Astrocyte (in vitro differentiated cells and primary cell): ENCODE data around the gene APOC3. TPM values are rescaled to one million over a fixed set of nuclear protein-coding genes. Genes with fewer than 3 reads are reported as not detected.

ENCODE experiments used
- DNase-seq: peaks from one replicate; pipeline ENCODE4 v3.0.0-alpha.2; 2010; ENCODE audit warnings: low read depth
- FAIRE-seq: peaks from 2 replicates; lab custom pipeline; 2011; peaks lifted over from hg19 to GRCh38; lab: Jason Lieb, UNC
- H2AFZ ChIP-seq: 2 replicates; pipeline ENCODE4 v1.6.0; 2012; ENCODE audit warnings: low read depth, low read length, inconsistent platforms
- H3K27ac ChIP-seq: 2 replicates; pipeline ENCODE4 v1.5.1; 2011; ENCODE audit warnings: low read depth, low read length, inconsistent platforms
- H3K27me3 ChIP-seq: 2 replicates; pipeline ENCODE4 v1.6.0; 2011; ENCODE audit warnings: low read length, inconsistent platforms; ENCODE audit not compliant: insufficient read depth
- H3K36me3 ChIP-seq: 2 replicates; pipeline ENCODE4 v1.5.1; 2011; ENCODE audit warnings: low read length, inconsistent platforms; ENCODE audit not compliant: insufficient read depth
- H3K4me1 ChIP-seq: 2 replicates; pipeline ENCODE4 v1.5.1; 2011; ENCODE audit warnings: low read length, inconsistent platforms; ENCODE audit not compliant: insufficient read depth
- H3K4me2 ChIP-seq: 2 replicates; pipeline ENCODE4 v1.6.0; 2012; ENCODE audit warnings: low read length, inconsistent platforms
- H3K4me3 ChIP-seq: 2 replicates; pipeline ENCODE4 v1.5.1; 2011; ENCODE audit warnings: low read depth, mild to moderate bottlenecking, low read length, inconsistent platforms; ENCODE audit not compliant: insufficient read depth
- H3K79me2 ChIP-seq: 2 replicates; pipeline ENCODE4 v1.6.0; 2012; ENCODE audit warnings: mild to moderate bottlenecking, low read length, inconsistent platforms; ENCODE audit not compliant: insufficient read depth
- H3K9ac ChIP-seq: 2 replicates; pipeline ENCODE4 v1.6.0; 2012; ENCODE audit warnings: mild to moderate bottlenecking, low read length, inconsistent platforms
- H3K9me3 ChIP-seq: 2 replicates; pipeline ENCODE4 v1.5.1; 2012; ENCODE audit warnings: low read depth, mild to moderate bottlenecking, low read length, inconsistent platforms; ENCODE audit not compliant: insufficient read depth
- H4K20me1 ChIP-seq: 2 replicates; pipeline ENCODE4 v1.6.0; 2012; ENCODE audit warnings: low read length, inconsistent platforms; ENCODE audit not compliant: insufficient read depth
- H3K27ac Mint-ChIP-seq: one replicate; pipeline ENCODE4 v1.8.0; 2021; ENCODE audit warnings: mild to moderate bottlenecking, mixed read lengths; ENCODE audit not compliant: unreplicated experiment
- H3K27me3 Mint-ChIP-seq: one replicate; pipeline ENCODE4 v1.8.0; 2021; ENCODE audit warnings: low read depth, mixed read lengths; ENCODE audit not compliant: unreplicated experiment
- H3K36me3 Mint-ChIP-seq: one replicate; pipeline ENCODE4 v1.8.0; 2021; ENCODE audit warnings: low read depth, mixed read lengths; ENCODE audit not compliant: unreplicated experiment
- H3K4me1 Mint-ChIP-seq: one replicate; pipeline ENCODE4 v1.8.0; 2021; ENCODE audit warnings: low read depth, mixed read lengths; ENCODE audit not compliant: unreplicated experiment
- H3K4me3 Mint-ChIP-seq: one replicate; pipeline ENCODE4 v1.8.0; 2021; ENCODE audit warnings: mild to moderate bottlenecking, moderate library complexity, mixed read lengths; ENCODE audit not compliant: unreplicated experiment
- H3K9me3 Mint-ChIP-seq: one replicate; pipeline ENCODE4 v1.8.0; 2021; ENCODE audit warnings: mild to moderate bottlenecking, mixed read lengths; ENCODE audit not compliant: unreplicated experiment
- EZH2 ChIP-seq: IDR thresholded peaks from 2 replicates; pipeline ENCODE4 v1.6.1; 2012; ENCODE audit warnings: mild to moderate bottlenecking, low read length, inconsistent platforms; ENCODE audit not compliant: insufficient read depth
- total RNA-seq: library from RNA; stranded (reverse); gene quantifications from 2 replicates; pipeline ENCODE4 v1.2.1, GENCODE V29; 2021
- TF ChIP-seq, protein P1 (sequence below): IDR thresholded peaks from 2 replicates; pipeline ENCODE4 v1.5.1; 2011; ENCODE audit warnings: low read depth, mild to moderate bottlenecking, inconsistent platforms, low read length, moderate library complexity; ENCODE audit not compliant: insufficient read depth

APOC3 gene
- total RNA-seq, 1 donor from 2014 or later, result not detected

GRCh38 chr11:116832350-116833290 is 2.9 kb downstream of the APOC3 start:
- no peaks in the 10 kb centered on the region for H3K36me3 ChIP-seq
- H3K79me2 ChIP-seq, result no peaks in the 10 kb centered on the region
- no peak overlapping the region for H3K4me2 ChIP-seq
- H3K36me3 Mint-ChIP-seq, result no peaks in the 10 kb centered on the region
- H3K4me3 ChIP-seq, result no peak overlapping the region
- no peak overlapping the region for H3K4me3 Mint-ChIP-seq
- no peaks in the 10 kb centered on the region for H3K27me3 ChIP-seq
- no peaks in the 10 kb centered on the region for H3K9me3 Mint-ChIP-seq
- no peaks in the 10 kb centered on the region for H4K20me1 ChIP-seq
- no peak for DNase-seq
- no peak overlapping the region for H3K27ac ChIP-seq
- no peak for FAIRE-seq
- H3K9ac ChIP-seq, result no peak overlapping the region
- H3K27me3 Mint-ChIP-seq, result peaks cover 27% of the 10 kb centered on the region
- H3K27ac Mint-ChIP-seq, result no peak overlapping the region
- no peaks in the 10 kb centered on the region for H3K9me3 ChIP-seq
- TF ChIP-seq EZH2, result no peak
- TF ChIP-seq, protein P1, sequence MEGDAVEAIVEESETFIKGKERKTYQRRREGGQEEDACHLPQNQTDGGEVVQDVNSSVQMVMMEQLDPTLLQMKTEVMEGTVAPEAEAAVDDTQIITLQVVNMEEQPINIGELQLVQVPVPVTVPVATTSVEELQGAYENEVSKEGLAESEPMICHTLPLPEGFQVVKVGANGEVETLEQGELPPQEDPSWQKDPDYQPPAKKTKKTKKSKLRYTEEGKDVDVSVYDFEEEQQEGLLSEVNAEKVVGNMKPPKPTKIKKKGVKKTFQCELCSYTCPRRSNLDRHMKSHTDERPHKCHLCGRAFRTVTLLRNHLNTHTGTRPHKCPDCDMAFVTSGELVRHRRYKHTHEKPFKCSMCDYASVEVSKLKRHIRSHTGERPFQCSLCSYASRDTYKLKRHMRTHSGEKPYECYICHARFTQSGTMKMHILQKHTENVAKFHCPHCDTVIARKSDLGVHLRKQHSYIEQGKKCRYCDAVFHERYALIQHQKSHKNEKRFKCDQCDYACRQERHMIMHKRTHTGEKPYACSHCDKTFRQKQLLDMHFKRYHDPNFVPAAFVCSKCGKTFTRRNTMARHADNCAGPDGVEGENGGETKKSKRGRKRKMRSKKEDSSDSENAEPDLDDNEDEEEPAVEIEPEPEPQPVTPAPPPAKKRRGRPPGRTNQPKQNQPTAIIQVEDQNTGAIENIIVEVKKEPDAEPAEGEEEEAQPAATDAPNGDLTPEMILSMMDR, result no peak
- no peak overlapping the region for H2AFZ ChIP-seq
- peaks cover 7% of the 10 kb centered on the region for H3K4me1 ChIP-seq
- H3K4me1 Mint-ChIP-seq, result peaks cover 4% of the 10 kb centered on the region

DNA sequence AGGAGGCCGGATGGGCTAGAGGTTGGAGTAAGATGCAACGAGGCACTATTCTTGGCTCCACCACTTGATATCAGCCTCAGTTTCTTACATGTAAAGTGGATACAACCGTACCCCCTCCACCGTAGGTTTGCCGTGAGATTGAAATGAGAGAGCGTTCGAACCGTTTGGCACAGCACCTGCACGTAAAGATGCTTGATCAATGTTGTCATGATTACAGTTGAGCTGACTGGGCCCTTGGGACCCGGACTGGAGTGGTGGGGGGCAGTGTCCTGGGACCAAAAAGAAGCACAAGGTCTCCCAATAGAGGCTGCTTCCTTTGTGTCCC is 3.7 kb downstream of the APOC3 start:
- no peak overlapping the region for H3K4me3 Mint-ChIP-seq
- Histone ChIP-seq H3K9me3 (no peaks in the 10 kb centered on the region), H3K27ac (no peak overlapping the region), H3K9ac (no peak overlapping the region), H3K79me2 (no peaks in the 10 kb centered on the region), H3K4me2 (no peak overlapping the region), H2AFZ (no peak overlapping the region), H4K20me1 (no peaks in the 10 kb centered on the region), H3K36me3 (no peaks in the 10 kb centered on the region), H3K4me3 (no peak overlapping the region), H3K27me3 (no peaks in the 10 kb centered on the region), H3K4me1 (peaks cover 7% of the 10 kb centered on the region)
- FAIRE-seq, result no peak
- DNase-seq, result no peak
- no peak overlapping the region for H3K27ac Mint-ChIP-seq
- TF ChIP-seq EZH2, result no peak
- TF ChIP-seq, protein P1, result no peak
- peaks cover 26% of the 10 kb centered on the region for H3K27me3 Mint-ChIP-seq
- H3K4me1 Mint-ChIP-seq, result peaks cover 11% of the 10 kb centered on the region
- H3K36me3 Mint-ChIP-seq, result no peaks in the 10 kb centered on the region
- no peaks in the 10 kb centered on the region for H3K9me3 Mint-ChIP-seq
